GM21529 (cell line): ENCODE measurements around the gene GPR107.

Experiments
- ATAC-seq: cut with Tn5 transposase; IDR thresholded peaks from one replicate; pipeline ENCODE4 v1.9.1; 2021; ENCODE audit not compliant: unreplicated experiment

Gene GPR107

GRCh38 chr9:130128733-130129431 is 75.2 kb downstream of the GPR107 start:
- peak; percentile 70 for ATAC-seq

- peak; percentile 20 for ATAC-seq
These were observed 75.8 kb downstream of the GPR107 start for GRCh38 chr9:130129432-130130061.

GRCh38 chr9:130132746-130133145 is 79.0 kb downstream of the GPR107 start:
- no peak for ATAC-seq

GRCh38 chr9:130137081-130137640 is 83.5 kb downstream of the GPR107 start:
- ATAC-seq = no peak

GRCh38 chr9:130137641-130138081 is 84.0 kb downstream of the GPR107 start:
- no peak for ATAC-seq

GRCh38 chr9:130138171-130138653 is 84.5 kb downstream of the GPR107 start:
- ATAC-seq = no peak

GRCh38 chr9:130138791-130139190 is 85.1 kb downstream of the GPR107 start:
- no peak for ATAC-seq

- no peak for ATAC-seq
These were observed 85.5 kb downstream of the GPR107 start for GRCh38 chr9:130139251-130139650.

- no peak for ATAC-seq
These were observed 87.0 kb downstream of the GPR107 start for GRCh38 chr9:130140706-130141105.

GRCh38 chr9:130142056-130142455 is 88.3 kb downstream of the GPR107 start:
- no peak for ATAC-seq

GRCh38 chr9:130142641-130143040 is 88.9 kb downstream of the GPR107 start:
- ATAC-seq = no peak

- ATAC-seq = no peak
These were observed 89.7 kb downstream of the GPR107 start for GRCh38 chr9:130143279-130143893.

- ATAC-seq = no peak
These were observed 90.3 kb downstream of the GPR107 start for GRCh38 chr9:130143958-130144366.

GRCh38 chr9:130144703-130145102 is 91.0 kb downstream of the GPR107 start:
- ATAC-seq = no peak

GRCh38 chr9:130145658-130146057 is 92.0 kb downstream of the GPR107 start:
- no peak for ATAC-seq

GRCh38 chr9:130147198-130147597 is 93.5 kb downstream of the GPR107 start:
- no peak for ATAC-seq

- no peak for ATAC-seq
These were observed 94.2 kb downstream of the GPR107 start for GRCh38 chr9:130147910-130148309.

- ATAC-seq = no peak
These were observed 95.3 kb downstream of the GPR107 start for GRCh38 chr9:130149031-130149430.

- ATAC-seq = no peak
These were observed 96.1 kb downstream of the GPR107 start for GRCh38 chr9:130149654-130150286.

- ATAC-seq = no peak
These were observed 97.2 kb downstream of the GPR107 start for GRCh38 chr9:130150779-130151382.

GRCh38 chr9:130154816-130155215 is 101.1 kb downstream of the GPR107 start:
- no peak for ATAC-seq
